Hair follicle dermal papilla cell (primary cell): ENCODE measurements around the gene SPIRE2. TPM values are rescaled to one million over a fixed set of nuclear protein-coding genes. Genes with fewer than 3 reads are reported as not detected.

Experiments
- total RNA-seq: library from RNA; depleted of rRNA; stranded (reverse); fragments of >200 nt; gene quantifications from 2 replicates; pipeline ENCODE4 v1.2.3, GENCODE V29; 2012

SPIRE2 gene
- 4.9 and 5.4 TPM in 2 replicates for total RNA-seq

GRCh38 chr16:89828199-89828869 is at the start of gene SPIRE2:
Gene SPIRE2, plus strand, starts transcription at chr16:89828475. Its CDS starts 76 bp downstream, at chr16:89828551.

GRCh38 chr16:89873109-89873971 is 45.1 kb downstream of the SPIRE2 start, which contains the start of gene TCF25:
Gene TCF25, plus strand, starts transcription at chr16:89873592. Its CDS starts 76 bp downstream, at chr16:89873668.

GRCh38 chr16:89918453-89919347 is 90.4 kb downstream of the SPIRE2 start, which contains the start of gene MC1R:
Gene MC1R, plus strand, starts transcription at chr16:89918862. Its CDS starts 397 bp downstream, at chr16:89919259.

Other genes with a start within 250 kb of the SPIRE2 start
- gene DPEP1, start 214.8 kb upstream of the SPIRE2 start, total RNA-seq, result not detected in 2 replicates
- gene CHMP1A, start 170.8 kb upstream of the SPIRE2 start, total RNA-seq, result 86.7 and 114 TPM in 2 replicates
- 2.6 and 3.1 TPM in 2 replicates for gene SPATA33, start 170.6 kb upstream of the SPIRE2 start, total RNA-seq
- gene CDK10, start 141.8 kb upstream of the SPIRE2 start, total RNA-seq, result 35.1 and 35.5 TPM in 2 replicates
- 11.7 and 14.6 TPM in 2 replicates for gene SPATA2L, start 126.8 kb upstream of the SPIRE2 start, total RNA-seq
- gene VPS9D1, start 107.6 kb upstream of the SPIRE2 start, total RNA-seq, result 18.5 and 19.8 TPM in 2 replicates
- gene ZNF276, start 106.9 kb upstream of the SPIRE2 start, total RNA-seq, result 13.8 and 18.5 TPM in 2 replicates
- 3.5 and 4.7 TPM in 2 replicates for gene FANCA, start 11.8 kb upstream of the SPIRE2 start, total RNA-seq
- 280 and 286 TPM in 2 replicates for gene TCF25, start 45.1 kb downstream of the SPIRE2 start, total RNA-seq
- gene MC1R, start 90.4 kb downstream of the SPIRE2 start, total RNA-seq, result 9.6 and 12.3 TPM in 2 replicates
- 211 and 247 TPM in 2 replicates for gene TUBB3, start 94.9 kb downstream of the SPIRE2 start, total RNA-seq
- gene DEF8, start 120.3 kb downstream of the SPIRE2 start, total RNA-seq, result 63.8 and 65.5 TPM in 2 replicates
- gene DBNDD1, start 191.0 kb downstream of the SPIRE2 start, total RNA-seq, result 1.1 and 1.8 TPM in 2 replicates
- gene PRDM7, start 248.9 kb downstream of the SPIRE2 start, total RNA-seq, result not detected in 2 replicates